HG02642 (cell line): ENCODE measurements around the gene GTPBP3.
"Not testable (repeated sequence)": the region's sequence is repeated elsewhere in the genome, so short reads cannot be mapped to it uniquely, and the experiment has no call there.

Experiments used
- ATAC-seq: cut with Tn5 transposase; IDR thresholded peaks from one replicate; pipeline ENCODE4 v1.9.1; 2021; ENCODE audit warnings: mild to moderate bottlenecking; ENCODE audit not compliant: unreplicated experiment, poor library complexity

The GTPBP3 gene

GRCh38 chr19:17336872-17337674 lies at the start of gene GTPBP3:
Gene GTPBP3 (plus strand): TSS chr19:17337553. CDS start chr19:17337612, 59 bp downstream.
- ATAC-seq = peak; percentile 77

GRCh38 chr19:17289489-17289888 lies 47.9 kb upstream of the GTPBP3 start:
- peak; percentile 44 for ATAC-seq

- ATAC-seq = peak; percentile 78
These were observed 44.9 kb upstream of the GTPBP3 start for GRCh38 chr19:17292301-17293074.

- ATAC-seq = no peak
These were observed 43.7 kb upstream of the GTPBP3 start for GRCh38 chr19:17293605-17294004.

GRCh38 chr19:17294051-17294891 lies 43.1 kb upstream of the GTPBP3 start:
- ATAC-seq = no peak

- not testable (repeated sequence) for ATAC-seq
These were observed 41.8 kb upstream of the GTPBP3 start for GRCh38 chr19:17295551-17295950.

- no peak for ATAC-seq
These were observed 41.1 kb upstream of the GTPBP3 start for GRCh38 chr19:17296273-17296672.

GRCh38 chr19:17296976-17297375 lies 40.4 kb upstream of the GTPBP3 start:
- ATAC-seq = no peak

GRCh38 chr19:17300992-17301619 lies 36.2 kb upstream of the GTPBP3 start:
- ATAC-seq = no peak

GRCh38 chr19:17302391-17303166 lies 34.8 kb upstream of the GTPBP3 start:
- ATAC-seq = no peak

GRCh38 chr19:17303167-17303939 lies 34.0 kb upstream of the GTPBP3 start, which contains the start of gene ABHD8:
Gene ABHD8 (minus strand): TSS chr19:17303425. CDS start chr19:17301616, 1,809 bp downstream.
- ATAC-seq = peak; percentile 60

GRCh38 chr19:17303940-17304267 lies 33.4 kb upstream of the GTPBP3 start:
- no peak for ATAC-seq

- no peak for ATAC-seq
These were observed 32.8 kb upstream of the GTPBP3 start for GRCh38 chr19:17304386-17305215.

GRCh38 chr19:17305216-17305516 lies 32.2 kb upstream of the GTPBP3 start:
- ATAC-seq = no peak

GRCh38 chr19:17305517-17306284 lies 31.7 kb upstream of the GTPBP3 start, which contains the start of gene MRPL34:
Gene MRPL34 (plus strand): TSS chr19:17305872. CDS start chr19:17305893, 21 bp downstream.
- peak; percentile 71 for ATAC-seq

GRCh38 chr19:17306285-17306714 lies 31.1 kb upstream of the GTPBP3 start:
- no peak for ATAC-seq

GRCh38 chr19:17307876-17308377 lies 29.4 kb upstream of the GTPBP3 start:
- ATAC-seq = no peak
